IMR-90 (cell line): ENCODE data around the gene HGFAC. TPM values are rescaled to one million over a fixed set of nuclear protein-coding genes. Genes with fewer than 3 reads are reported as not detected.
"Not testable (repeated sequence)": the region's sequence is repeated elsewhere in the genome, so short reads cannot be mapped to it uniquely, and the experiment has no call there.

Experiments used
- ATAC-seq: fragments of 200-7000 bp; cut with Tn5 transposase; 2 replicates; pipeline ENCODE4 v1.9.1; 2020; ENCODE audit warnings: low read depth, mild to moderate bottlenecking, moderate library complexity
- BruUV-seq: library from RNA; stranded (reverse); fragments of 400-500 nt; replicated peaks from 2 replicates; lab custom pipeline; 2021; lab: Mats Ljungman, UMichigan
- CTCF ChIA-PET: fragments of 300-600 bp; formaldehyde crosslinking; extraction: SDS; loops from one replicate; lab custom pipeline; 2021; ENCODE audit warnings: antibody characterized with exemption; lab: Yijun Ruan, JAX
- POLR2A ChIA-PET: fragments of 300-600 bp; sonication (Branson Sonifier 250); formaldehyde crosslinking; loops from one replicate; lab custom pipeline; 2022; ENCODE audit warnings: antibody characterized with exemption; ENCODE audit not compliant: unreplicated experiment; lab: Charles Lee
- DNase-seq: peaks from one replicate; pipeline ENCODE4 v3.0.0; 2013
- H2AFZ ChIP-seq: replicated peaks from 2 replicates; pipeline ENCODE3; 2013; ENCODE audit warnings: low read length, mild to moderate bottlenecking; ENCODE audit not compliant: poor library complexity
- H2AK5ac ChIP-seq: 2 replicates; pipeline ENCODE4 v1.6.1; 2013; ENCODE audit warnings: low read depth, low read length, inconsistent platforms
- H2AK9ac ChIP-seq: replicated peaks from 2 replicates; pipeline ENCODE3; 2013; ENCODE audit warnings: mild to moderate bottlenecking, low read depth, low read length, moderate library complexity; ENCODE audit not compliant: poor library complexity
- H2BK120ac ChIP-seq: 2 replicates; pipeline ENCODE4 v1.6.1; 2013; ENCODE audit warnings: low read depth, low read length, inconsistent platforms
- H2BK15ac ChIP-seq: 3 replicates; pipeline ENCODE4 v1.6.1; 2013; ENCODE audit warnings: low read depth, low read length, inconsistent platforms
- H2BK20ac ChIP-seq: 2 replicates; pipeline ENCODE4 v1.6.1; 2013; ENCODE audit warnings: low read depth, mild to moderate bottlenecking, inconsistent platforms, low read length, moderate library complexity
- H2BK5ac ChIP-seq: 2 replicates; pipeline ENCODE4 v1.6.1; 2013; ENCODE audit warnings: mild to moderate bottlenecking, low read depth, low read length, inconsistent platforms; ENCODE audit not compliant: poor library complexity, severe bottlenecking
- H3K14ac ChIP-seq: replicated peaks from 2 replicates; pipeline ENCODE4 v1.6.1; 2013; ENCODE audit warnings: low read depth, low read length, inconsistent platforms
- H3K18ac ChIP-seq: 2 replicates; pipeline ENCODE4 v1.6.1; 2013; ENCODE audit warnings: low read depth, low read length, control low read depth
- H3K23ac ChIP-seq: 2 replicates; pipeline ENCODE4 v1.6.1; 2013; ENCODE audit warnings: low read depth, low read length, inconsistent platforms
- H3K27ac ChIP-seq: 2 replicates; pipeline ENCODE4 v1.5.1; 2013; ENCODE audit warnings: mild to moderate bottlenecking, control low read depth, low read length; ENCODE audit not compliant: insufficient read depth
- H3K27me3 ChIP-seq: 2 replicates; pipeline ENCODE4 v1.6.1; 2013; ENCODE audit warnings: low read length; ENCODE audit not compliant: control insufficient read depth, insufficient read depth
- H3K36me3 ChIP-seq: 2 replicates; pipeline ENCODE4 v1.6.1; 2013; ENCODE audit warnings: low read length, mixed read lengths; ENCODE audit not compliant: control insufficient read depth, insufficient read depth
- H3K4ac ChIP-seq: 2 replicates; pipeline ENCODE4 v1.6.1; 2013; ENCODE audit warnings: low read depth, low read length, inconsistent platforms
- H3K4me1 ChIP-seq: 2 replicates; pipeline ENCODE4 v1.6.1; 2013; ENCODE audit warnings: low read length, mixed read lengths; ENCODE audit not compliant: control insufficient read depth, insufficient read depth
- H3K4me2 ChIP-seq: 2 replicates; pipeline ENCODE4 v1.6.1; 2013; ENCODE audit warnings: low read depth, mild to moderate bottlenecking, control low read depth, low read length, moderate library complexity
- H3K4me3 ChIP-seq: 2 replicates; pipeline ENCODE4 v1.5.1; 2013; ENCODE audit warnings: low read depth, mild to moderate bottlenecking, control low read depth, low read length, moderate library complexity; ENCODE audit not compliant: insufficient read depth
- H3K56ac ChIP-seq: 2 replicates; pipeline ENCODE4 v1.6.1; 2013; ENCODE audit warnings: low read length, inconsistent platforms; ENCODE audit not compliant: insufficient read depth; ENCODE audit errors: extremely low read depth
- H3K79me1 ChIP-seq, 2 experiments: 2 replicates each; pipeline ENCODE4 v1.6.1; 2013; ENCODE audit warnings: low read length in 2 of 2, inconsistent platforms in 1 of 2, low read depth in 1 of 2
- H3K9ac ChIP-seq: 2 replicates; pipeline ENCODE4 v1.6.1; 2013; ENCODE audit warnings: low read depth, low read length, control low read depth
- H3K9me1 ChIP-seq: 2 replicates; pipeline ENCODE4 v1.6.1; 2013; ENCODE audit warnings: low read length, inconsistent platforms; ENCODE audit not compliant: insufficient read depth
- H3K9me3 ChIP-seq: 2 replicates; pipeline ENCODE4 v1.6.1; 2013; ENCODE audit warnings: low read length; ENCODE audit not compliant: control insufficient read depth, insufficient read depth
- H4K20me1 ChIP-seq: 2 replicates; pipeline ENCODE4 v1.6.1; 2013; ENCODE audit warnings: low read length, inconsistent platforms; ENCODE audit not compliant: insufficient read depth
- H4K5ac ChIP-seq: 2 replicates; pipeline ENCODE4 v1.6.1; 2013; ENCODE audit warnings: mild to moderate bottlenecking, low read depth, low read length, control low read depth
- H4K8ac ChIP-seq, 2 experiments: 2 replicates each; pipeline ENCODE4 v1.6.1; 2013; ENCODE audit warnings: low read depth in 2 of 2, low read length in 2 of 2, control low read depth in 1 of 2, inconsistent platforms in 1 of 2
- H4K91ac ChIP-seq: 2 replicates; pipeline ENCODE4 v1.6.1; 2013; ENCODE audit warnings: low read depth, low read length, inconsistent platforms; ENCODE audit not compliant: insufficient read depth
- WGBS, 2 experiments: methylation state at CpG; one replicate each; pipeline versions ENCODE4 v1.1.5 to v1.1.7; 2013; ENCODE audit warnings: missing lambda C conversion rate in 2 of 2; ENCODE audit not compliant: insufficient read length in 1 of 2; ENCODE audit errors: extremely low coverage in 2 of 2; 5-methylcytosine and 5-hydroxymethylcytosine counted together
- dilution Hi-C: fragments of 300-500 bp; cut with HindIII; formaldehyde crosslinking; loops from one replicate; pipeline ENCODE4 v1.14.3; 2018; ENCODE audit warnings: low sequenced_read_pairs; ENCODE audit not compliant: unreplicated experiment
- in situ Hi-C: fragments of 300-500 bp; cut with MboI; formaldehyde crosslinking; loops from 3 replicates; pipeline ENCODE4 v1.14.3; 2019; ENCODE audit warnings: low sequenced_read_pairs, inconsistent platforms, mixed read lengths
- intact Hi-C: fragments of 100-400 bp; cut with micrococcal nuclease; formaldehyde crosslinking; loops from 2 replicates; pipeline ENCODE4 v1.10.0; 2022
- polyA plus RNA-seq, 3 experiments: library from polyadenylated mRNA; depleted of rRNA; stranded (reverse); fragments of >200 nt; gene quantifications; 2 replicates each; pipeline ENCODE4 v1.2.3, GENCODE V29; 2012; ENCODE audit warnings: low replicate concordance in 1 of 3
- total RNA-seq: library from RNA; depleted of rRNA; stranded (reverse); fragments of >200 nt; gene quantifications from 2 replicates; pipeline ENCODE4 v1.2.3, GENCODE V29; 2012

Gene HGFAC
- total and polyA plus RNA-seq, 2 of the 4 experiments (the other 2 are of a cell fraction) = 0.05 TPM; not detected in 1

GRCh38 chr4:3459156-3459555, 17.4 kb downstream of the HGFAC start:
- H3K4ac ChIP-seq, H3K9me1 ChIP-seq, H3K56ac ChIP-seq, H2BK5ac ChIP-seq, H3K9me3 ChIP-seq, BruUV-seq, H2AK9ac ChIP-seq, ATAC-seq, CTCF ChIA-PET, POLR2A ChIA-PET, H3K27ac ChIP-seq, DNase-seq, H3K4me2 ChIP-seq, H3K18ac ChIP-seq, H2BK120ac ChIP-seq, H3K4me1 ChIP-seq, intact Hi-C loops, H3K14ac ChIP-seq, H4K20me1 ChIP-seq, H2AK5ac ChIP-seq, H3K23ac ChIP-seq, H2BK15ac ChIP-seq, H2AFZ ChIP-seq, H4K5ac ChIP-seq, H3K36me3 ChIP-seq, H2BK20ac ChIP-seq, H4K91ac ChIP-seq, in situ Hi-C loops, H3K9ac ChIP-seq, H4K8ac ChIP-seq, H3K4me3 ChIP-seq, H3K79me1 ChIP-seq, dilution Hi-C loops: not testable (repeated sequence)
- peaks cover 39% of the 10 kb centered on the region for H3K27me3 ChIP-seq
- 81% methylated on average over 2 of the region's 5 CpGs; no CpG with 5 or more reads in 1 of the 2 experiments for WGBS, 2 experiments
